SU-DHL-6 (cell line): Measurements from ENCODE around the gene POLR2E.

ENCODE experiments used
- H2AFZ ChIP-seq: fragments of 200-600 bp; sonication (generic); 2 replicates; pipeline ENCODE4 v1.6.1; 2014; ENCODE audit warnings: low read depth, mild to moderate bottlenecking, moderate library complexity, mixed read lengths, antibody characterized with exemption, low read length; ENCODE audit not compliant: severe bottlenecking
- H3F3A ChIP-seq: fragments of 200-600 bp; shearing (Covaris generic); 2 replicates; pipeline ENCODE4 v1.6.0; 2016; ENCODE audit warnings: antibody characterized with exemption, mild to moderate bottlenecking; ENCODE audit not compliant: insufficient read depth
- H3K27ac ChIP-seq: fragments of 200-600 bp; sonication (generic); 2 replicates; pipeline ENCODE4 v1.5.1; 2016; ENCODE audit warnings: low read depth, mild to moderate bottlenecking, low read length, moderate library complexity, mixed read lengths
- H3K27me3 ChIP-seq: fragments of 200-600 bp; sonication (generic), shearing (Covaris generic); 2 replicates; pipeline ENCODE4 v1.6.0; 2014; ENCODE audit warnings: mild to moderate bottlenecking, low read length
- H3K36me3 ChIP-seq: fragments of 200-600 bp; sonication (generic); 2 replicates; pipeline ENCODE4 v1.6.1; 2014; ENCODE audit warnings: mild to moderate bottlenecking, low read length, mixed read lengths
- H3K4me2 ChIP-seq: fragments of 300-600, 200-600 bp; shearing (Covaris generic), sonication (generic); 2 replicates; pipeline ENCODE4 v1.6.0; 2014; ENCODE audit warnings: low read length, low read depth, mild to moderate bottlenecking; ENCODE audit not compliant: poor library complexity, severe bottlenecking
- H3K4me3 ChIP-seq: fragments of 200-600 bp; sonication (generic); 2 replicates; pipeline ENCODE4 v1.5.1; 2014; ENCODE audit warnings: antibody characterized with exemption, low read length, mild to moderate bottlenecking, mixed read lengths; ENCODE audit not compliant: insufficient read depth, poor library complexity, severe bottlenecking
- H3K79me2 ChIP-seq: fragments of 200-600 bp; sonication (generic); 2 replicates; pipeline ENCODE4 v1.6.1; 2014; ENCODE audit warnings: mild to moderate bottlenecking, low read length, moderate library complexity; ENCODE audit not compliant: insufficient read depth
- H3K9ac ChIP-seq: fragments of 200-600 bp; sonication (generic); 2 replicates; pipeline ENCODE4 v1.7.0; 2014; ENCODE audit warnings: mild to moderate bottlenecking, low read length
- H3K9me2 ChIP-seq: fragments of 200-600 bp; sonication (generic); replicated peaks from 2 replicates; pipeline ENCODE4 v1.6.1; 2014; ENCODE audit warnings: low read length; ENCODE audit not compliant: insufficient read depth
- H3K9me3 ChIP-seq: fragments of 200-600 bp; sonication (generic); 2 replicates; pipeline ENCODE4 v1.6.1; 2014; ENCODE audit warnings: low read length, mixed read lengths; ENCODE audit not compliant: insufficient read depth
- H4K20me1 ChIP-seq: fragments of 200-600 bp; sonication (generic); 2 replicates; pipeline ENCODE4 v1.6.1; 2014; ENCODE audit warnings: low read depth, mild to moderate bottlenecking, antibody characterized with exemption, low read length, moderate library complexity, mixed read lengths
- EZH2phosphoT487 ChIP-seq: fragments of 200-600 bp; sonication (generic), shearing (Covaris generic); conservative IDR thresholded peaks from 2 replicates; pipeline ENCODE4 v1.6.1; 2018; ENCODE audit warnings: mild to moderate bottlenecking, antibody characterized with exemption, low read length, moderate library complexity, mixed read lengths
- TF ChIP-seq, protein P1 (sequence below): fragments of 200-600 bp; sonication (generic); IDR thresholded peaks from one replicate; pipeline ENCODE4 v1.5.1; 2017; ENCODE audit warnings: antibody characterized with exemption, mild to moderate bottlenecking, low read length, moderate library complexity; ENCODE audit not compliant: insufficient read depth, poor library complexity, severe bottlenecking

The POLR2E gene

GRCh38 chr19:1138121-1138520 lies 42.9 kb upstream of the POLR2E start:
- Histone ChIP-seq H3K9me3 (no peaks in the 10 kb centered on the region), H2AFZ (no peak overlapping the region), H3K27me3 (no peaks in the 10 kb centered on the region), H3K4me3 (no peak overlapping the region), H3K9ac (no peak overlapping the region), H3K79me2 (no peaks in the 10 kb centered on the region), H3K9me2 (no peaks in the 10 kb centered on the region), H3F3A (no peaks in the 10 kb centered on the region), H4K20me1 (no peaks in the 10 kb centered on the region), H3K4me2 (no peak overlapping the region), H3K36me3 (no peaks in the 10 kb centered on the region), H3K27ac (no peak overlapping the region)
- TF ChIP-seq, protein P1, sequence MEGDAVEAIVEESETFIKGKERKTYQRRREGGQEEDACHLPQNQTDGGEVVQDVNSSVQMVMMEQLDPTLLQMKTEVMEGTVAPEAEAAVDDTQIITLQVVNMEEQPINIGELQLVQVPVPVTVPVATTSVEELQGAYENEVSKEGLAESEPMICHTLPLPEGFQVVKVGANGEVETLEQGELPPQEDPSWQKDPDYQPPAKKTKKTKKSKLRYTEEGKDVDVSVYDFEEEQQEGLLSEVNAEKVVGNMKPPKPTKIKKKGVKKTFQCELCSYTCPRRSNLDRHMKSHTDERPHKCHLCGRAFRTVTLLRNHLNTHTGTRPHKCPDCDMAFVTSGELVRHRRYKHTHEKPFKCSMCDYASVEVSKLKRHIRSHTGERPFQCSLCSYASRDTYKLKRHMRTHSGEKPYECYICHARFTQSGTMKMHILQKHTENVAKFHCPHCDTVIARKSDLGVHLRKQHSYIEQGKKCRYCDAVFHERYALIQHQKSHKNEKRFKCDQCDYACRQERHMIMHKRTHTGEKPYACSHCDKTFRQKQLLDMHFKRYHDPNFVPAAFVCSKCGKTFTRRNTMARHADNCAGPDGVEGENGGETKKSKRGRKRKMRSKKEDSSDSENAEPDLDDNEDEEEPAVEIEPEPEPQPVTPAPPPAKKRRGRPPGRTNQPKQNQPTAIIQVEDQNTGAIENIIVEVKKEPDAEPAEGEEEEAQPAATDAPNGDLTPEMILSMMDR = no peak
- TF ChIP-seq EZH2phosphoT487 = no peak

DNA sequence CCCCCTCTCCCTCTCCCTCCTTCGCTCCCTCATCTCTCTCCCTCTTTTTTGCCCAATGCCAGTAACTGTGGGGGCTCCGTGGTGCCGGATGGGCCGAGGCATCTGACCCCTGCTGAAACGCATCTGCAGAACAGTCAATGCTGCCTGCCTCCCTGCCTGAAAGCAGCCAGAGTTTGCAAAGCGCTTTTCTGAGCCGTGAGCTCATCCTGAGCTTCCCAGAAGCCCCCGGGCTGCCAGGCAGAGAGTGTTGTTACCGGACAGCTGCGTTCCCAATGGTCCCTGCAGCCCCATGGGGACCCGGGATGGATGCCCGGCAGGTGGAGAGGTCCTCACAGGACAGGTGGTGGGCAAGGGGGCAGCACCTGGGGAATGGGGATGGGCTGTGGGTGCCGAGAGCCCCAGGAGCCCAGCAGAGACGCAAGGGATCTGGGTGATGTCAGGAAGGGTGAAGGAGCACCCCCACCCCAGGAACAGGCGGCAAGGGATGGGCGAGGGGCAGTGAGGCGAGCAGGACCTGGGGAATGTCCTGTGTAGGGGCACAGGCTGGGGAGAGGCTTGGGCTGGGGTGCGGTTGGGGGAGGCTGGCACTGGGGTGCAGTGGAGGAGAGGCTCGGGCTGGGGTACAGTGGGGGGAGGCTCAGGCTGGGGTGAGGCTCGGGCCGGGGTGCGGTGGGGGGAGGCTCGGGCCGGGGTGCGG lies 41.6 kb upstream of the POLR2E start:
- H3K27ac ChIP-seq = no peak overlapping the region
- no peak for TF ChIP-seq EZH2phosphoT487
- TF ChIP-seq, protein P1 = no peak

GRCh38 chr19:1136201-1136600 lies 41.0 kb upstream of the POLR2E start:
- Histone ChIP-seq H3K9me3 (no peaks in the 10 kb centered on the region), H3K27ac (no peak overlapping the region), H3K79me2 (no peaks in the 10 kb centered on the region), H2AFZ (no peak overlapping the region), H3K27me3 (no peaks in the 10 kb centered on the region), H3K9me2 (no peaks in the 10 kb centered on the region), H3K36me3 (no peaks in the 10 kb centered on the region), H3K4me3 (no peak overlapping the region), H3K4me2 (no peak overlapping the region), H3K9ac (no peak overlapping the region), H4K20me1 (no peaks in the 10 kb centered on the region), H3F3A (no peaks in the 10 kb centered on the region)
- no peak for TF ChIP-seq EZH2phosphoT487
- TF ChIP-seq, protein P1 = no peak

More for the DNA sequence above, 41.6 kb upstream of the POLR2E start:
- Histone ChIP-seq H2AFZ (no peak overlapping the region), H3F3A (no peaks in the 10 kb centered on the region), H4K20me1 (no peaks in the 10 kb centered on the region), H3K36me3 (no peaks in the 10 kb centered on the region), H3K27me3 (no peaks in the 10 kb centered on the region), H3K4me2 (no peak overlapping the region), H3K79me2 (no peaks in the 10 kb centered on the region), H3K4me3 (no peak overlapping the region), H3K9me2 (no peaks in the 10 kb centered on the region), H3K9ac (no peak overlapping the region), H3K9me3 (no peaks in the 10 kb centered on the region)
